RCC 7860 (cell line): ENCODE data around the gene INPP5D.
A peak's percentile ranks its signal among the peaks of the same experiment; 100 is the strongest.

Experiments used
- DNase-seq: peaks from one replicate; pipeline ENCODE4 v3.0.0-alpha.2; 2015; ENCODE audit warnings: low spot score
- FAIRE-seq: peaks from 2 replicates; lab custom pipeline; 2012; peaks lifted over from hg19 to GRCh38; lab: Jason Lieb, UNC

INPP5D gene

GRCh38 chr2:233251306-233252116, 191.4 kb downstream of the INPP5D start, which contains the start of gene ATG16L1:
ATG16L1 (plus strand) TSS chr2:233251673; CDS start chr2:233251828, 155 bp downstream.
- FAIRE-seq (peak; percentile 69), DNase-seq (peak; percentile 90)

GRCh38 chr2:233252227-233252626, 192.1 kb downstream of the INPP5D start:
- FAIRE-seq (no peak), DNase-seq (no peak)

- FAIRE-seq (no peak), DNase-seq (no peak)
Observed at GRCh38 chr2:233255151-233255550, 195.0 kb downstream of the INPP5D start.

- no peak for FAIRE-seq
Observed at GRCh38 chr2:233256048-233256447, 195.9 kb downstream of the INPP5D start.

More at GRCh38 chr2:233256048-233256447, 195.9 kb downstream of the INPP5D start:
- DNase-seq = no peak
